GM12878 (cell line): ENCODE data around the gene SPAG6. TPM values are rescaled to one million over a fixed set of nuclear protein-coding genes. Genes with fewer than 3 reads are reported as not detected.

ENCODE experiments used
- ATAC-seq: fragments of 200-7000 bp; cut with Tn5 transposase; 3 replicates; pipeline ENCODE4 v1.9.1; 2020; ENCODE audit warnings: mild to moderate bottlenecking, moderate library complexity
- BruUV-seq: library from RNA; stranded (reverse); fragments of 400-500 nt; replicated peaks from 2 replicates; lab custom pipeline; 2021; lab: Mats Ljungman, UMichigan
- CTCF ChIA-PET: fragments of 300-600 bp; sonication (Branson Sonifier 250); formaldehyde crosslinking; extraction: SDS; loops from one replicate; lab custom pipeline; 2021; ENCODE audit warnings: inconsistent platforms; lab: Yijun Ruan, JAX
- POLR2A ChIA-PET: fragments of 350-600 bp; formaldehyde crosslinking; extraction: SDS; loops from one replicate; lab custom pipeline; 2021; ENCODE audit warnings: inconsistent platforms; lab: Charles Lee
- RAD21 ChIA-PET: fragments of 300-600 bp; sonication (Branson Sonifier 250); formaldehyde crosslinking; loops from one replicate; lab custom pipeline; 2023; ENCODE audit warnings: antibody characterized with exemption; ENCODE audit not compliant: unreplicated experiment; lab: Charles Lee
- SMC1A ChIA-PET: fragments of 300-600 bp; sonication (Branson Sonifier 250); formaldehyde crosslinking; loops from one replicate; lab custom pipeline; 2023; ENCODE audit not compliant: unreplicated experiment, uncharacterized antibody; lab: Charles Lee
- DNase-seq: peaks from one replicate; pipeline ENCODE4 v3.0.0-alpha.2; 2011; ENCODE audit warnings: low read depth, low spot score
- FAIRE-seq: peaks from 3 replicates; lab custom pipeline; 2011; peaks lifted over from hg19 to GRCh38; lab: Jason Lieb, UNC
- H2AFZ ChIP-seq: 2 replicates; pipeline ENCODE4 v1.6.0; 2011; ENCODE audit warnings: low read depth, low read length, control low read depth; ENCODE audit not compliant: control insufficient read depth
- H3K27ac ChIP-seq: 2 replicates; pipeline ENCODE4 v1.5.1; 2011; ENCODE audit warnings: control low read depth; ENCODE audit not compliant: control insufficient read depth, insufficient read depth
- H3K27me3 ChIP-seq, 2 experiments: replicated peaks in 1 of 2; 2 replicates each; pipeline versions ENCODE4 v1.6.0 to v1.6.1; 2011; ENCODE audit warnings: low read length in 1 of 2; ENCODE audit not compliant: control insufficient read depth in 2 of 2, insufficient read depth in 2 of 2
- H3K36me3 ChIP-seq, 2 experiments: 2 replicates each; pipeline ENCODE4 v1.5.1; 2011; ENCODE audit warnings: low read length in 1 of 2; ENCODE audit not compliant: control insufficient read depth in 2 of 2, insufficient read depth in 2 of 2
- H3K4me1 ChIP-seq: 2 replicates; pipeline ENCODE4 v1.6.1; 2011; ENCODE audit warnings: mild to moderate bottlenecking, low read length, moderate library complexity, mixed read lengths; ENCODE audit not compliant: control insufficient read depth, insufficient read depth
- H3K4me2 ChIP-seq: 2 replicates; pipeline ENCODE4 v1.6.0; 2011; ENCODE audit warnings: control low read depth; ENCODE audit not compliant: control insufficient read depth, insufficient read depth
- H3K4me3 ChIP-seq: fragments of 200-600 bp; sonication (generic); 2 replicates; pipeline ENCODE4 v1.5.1; 2016
- H3K79me2 ChIP-seq: 2 replicates; pipeline ENCODE4 v1.6.0; 2011; ENCODE audit warnings: low read length; ENCODE audit not compliant: control insufficient read depth, insufficient read depth
- H3K9ac ChIP-seq: 2 replicates; pipeline ENCODE4 v1.8.0; 2011; ENCODE audit warnings: low read length, control low read depth, mixed read lengths; ENCODE audit not compliant: control insufficient read depth, insufficient read depth
- H3K9me3 ChIP-seq: replicated peaks from 3 replicates; pipeline ENCODE4 v1.5.1; 2011; ENCODE audit warnings: mild to moderate bottlenecking, low read length; ENCODE audit not compliant: control insufficient read depth, insufficient read depth
- H4K20me1 ChIP-seq: 2 replicates; pipeline ENCODE4 v1.6.0; 2011; ENCODE audit not compliant: control insufficient read depth, insufficient read depth
- CBX3 ChIP-seq: fragments of 200-600 bp; sonication (generic); IDR thresholded peaks from 2 replicates; pipeline ENCODE4 v1.6.1; 2016; ENCODE audit warnings: low read depth, borderline replicate concordance
- CHD4 ChIP-seq: fragments of 200-600 bp; sonication (generic); IDR thresholded peaks from 2 replicates; pipeline ENCODE4 v1.6.1; 2016; ENCODE audit warnings: mild to moderate bottlenecking
- EED ChIP-seq: sonication (generic); IDR thresholded peaks from 2 replicates; pipeline ENCODE4 v1.6.1; 2016; ENCODE audit warnings: antibody characterized with exemption, low read depth
- ELK1 ChIP-seq: IDR thresholded peaks from 2 replicates; pipeline ENCODE4 v1.6.1; 2012; ENCODE audit warnings: low read depth, low read length, improper control_type of control experiment
- EP300 ChIP-seq, 2 experiments: fragments of 150-350 bp in 1 of 2; IDR thresholded peaks; 2 replicates each; pipeline ENCODE4 v1.6.1; 2011 to 2012; ENCODE audit warnings: low read depth in 2 of 2, low read length in 2 of 2, borderline replicate concordance in 1 of 2, improper control_type of control experiment in 1 of 2, inconsistent platforms in 1 of 2; ENCODE audit not compliant: control insufficient read depth in 1 of 2
- ETV6 ChIP-seq, 2 experiments: fragments of 450-650 bp in 1 of 2; IDR thresholded peaks in 1 of 2; conservative IDR thresholded peaks in 1 of 2; 2 replicates each; pipeline ENCODE4 v1.6.1; 2014; ENCODE audit warnings: antibody characterized with exemption in 1 of 2, borderline replicate concordance in 1 of 2, low read depth in 1 of 2, mild to moderate bottlenecking in 1 of 2, moderate library complexity in 1 of 2
- HDAC2 ChIP-seq: fragments of 200-600 bp; sonication (generic); IDR thresholded peaks from 2 replicates; pipeline ENCODE4 v1.6.1; 2017
- LARP7 ChIP-seq: fragments of 450-650 bp; IDR thresholded peaks from 2 replicates; pipeline ENCODE4 v1.6.1; 2017; ENCODE audit warnings: mild to moderate bottlenecking
- MTA2 ChIP-seq: fragments of 450-650 bp; IDR thresholded peaks from 2 replicates; pipeline ENCODE4 v1.6.1; 2016; ENCODE audit warnings: low read depth, mild to moderate bottlenecking, moderate library complexity
- NFYB ChIP-seq: IDR thresholded peaks from 2 replicates; pipeline ENCODE4 v1.6.1; 2011; ENCODE audit warnings: low read depth, mild to moderate bottlenecking, low read length, improper control_type of control experiment, moderate library complexity; ENCODE audit not compliant: insufficient read depth
- PML ChIP-seq: IDR thresholded peaks from 2 replicates; pipeline ENCODE4 v1.6.1; 2012; ENCODE audit warnings: low read length, inconsistent platforms
- SPI1 ChIP-seq: IDR thresholded peaks from 2 replicates; pipeline ENCODE4 v1.6.1; 2011; ENCODE audit warnings: low read depth, mild to moderate bottlenecking, low read length, moderate library complexity, borderline replicate concordance; ENCODE audit not compliant: insufficient read depth
- SREBF2 ChIP-seq: IDR thresholded peaks from 2 replicates; pipeline ENCODE4 v1.6.1; 2012; ENCODE audit warnings: mild to moderate bottlenecking, low read length
- SRF ChIP-seq, 2 experiments: IDR thresholded peaks; 2 replicates each; pipeline ENCODE4 v1.6.1; 2011; ENCODE audit warnings: low read depth in 2 of 2, low read length in 2 of 2, mild to moderate bottlenecking in 1 of 2, moderate library complexity in 1 of 2
- TCF7 ChIP-seq: IDR thresholded peaks from 2 replicates; pipeline ENCODE4 v1.6.1; 2014; ENCODE audit warnings: antibody characterized with exemption, borderline replicate concordance
- WRNIP1 ChIP-seq: IDR thresholded peaks from 2 replicates; pipeline ENCODE4 v1.6.1; 2011; ENCODE audit warnings: low read depth, low read length, improper control_type of control experiment, borderline replicate concordance
- YBX1 ChIP-seq: fragments of 450-650 bp; IDR thresholded peaks from 2 replicates; pipeline ENCODE4 v1.6.1; 2016; ENCODE audit warnings: antibody characterized with exemption
- ZNF384 ChIP-seq: IDR thresholded peaks from 2 replicates; pipeline ENCODE4 v1.6.1; 2012; ENCODE audit warnings: low read depth, mild to moderate bottlenecking, low read length, improper control_type of control experiment, borderline replicate concordance
- WGBS: methylation state at CpG from one replicate; pipeline ENCODE4 v1.1.6; 2016; ENCODE audit warnings: low lambda C conversion rate; ENCODE audit not compliant: insufficient replicate concordance, insufficient coverage; ENCODE audit errors: missing lambda C conversion rate; 5-methylcytosine and 5-hydroxymethylcytosine counted together
- in situ Hi-C: fragments of 300-500 bp; cut with MboI; formaldehyde crosslinking; loops from 9 replicates; pipeline ENCODE4 v1.14.3; 2018; ENCODE audit warnings: mixed read lengths
- intact Hi-C: fragments of 100-400 bp; cut with micrococcal nuclease; formaldehyde crosslinking; loops from one replicate; pipeline ENCODE4 v1.14.2; 2022; ENCODE audit not compliant: unreplicated experiment
- polyA plus RNA-seq, 11 experiments: library from polyadenylated mRNA; depleted of rRNA in 4 of 11; unstranded in 6 of 11; stranded (reverse) in 5 of 11; fragments of >200 nt; fragmentation: Nextera tagmentation in 4 of 11; fragmentation: Illumina TruSeq in 1 of 11; extraction: Ambion mirVana in 4 of 11; extraction: Trizol in 1 of 11; gene quantifications; 1 replicate in 1 of 11; 2 replicates in 10 of 11; pipeline versions ENCODE4 v1.2.1 to v1.2.3, GENCODE V29; 2011 to 2016; ENCODE audit warnings: inconsistent platforms in 2 of 11, missing spikeins in 2 of 11, low read depth in 1 of 11
- total RNA-seq, 4 experiments: library from RNA; depleted of rRNA in 3 of 4; stranded (reverse); fragments of >200 nt in 3 of 4; fragmentation: Illumina TruSeq in 1 of 4; extraction: Trizol in 1 of 4; gene quantifications; 2 replicates each; pipeline versions ENCODE4 v1.2.1 to v1.2.3, GENCODE V29; 2013 to 2021

Gene SPAG6
- total and polyA plus RNA-seq, 10 of the 15 experiments (the other 5 are each of a cell fraction or from before 2014, with no cell fraction given): 0.13 to 0.99 (median 0.40) TPM; not detected in 1

GRCh38 chr10:22386503-22386902, 41.2 kb downstream of the SPAG6 start:
- no peak overlapping the region for H3K9ac ChIP-seq
- no peaks in the 10 kb centered on the region for H3K36me3 ChIP-seq
- 100% methylated on average over 1 of the region's 1 CpG for WGBS
- TF ChIP-seq PML (no peak), EP300 (IDR thresholded peaks at IDR 0.05; ENCODE audit: borderline replicate concordance in 1 of 2, control insufficient read depth in 1 of 2, low read depth in 2 of 2, low read length in 2 of 2) (no peak), SPI1 (peak; percentile 27; the same call in 1 of the 2 replicates)
- TF ChIP-seq, all 136 proteins: peak for 1
- ChIA-PET POLR2A (no interaction called here), CTCF (interaction anchor here (0.7 kb wide), 1 partner anchor 1014 kb away, joined by 3 read pairs; no protein-coding TSS in a partner anchor), RAD21 (no interaction called here), SMC1A (interaction anchor here (0.9 to 1.1 kb wide), 2 partner anchors 8 to 12 kb away, joined by 3 read pairs; no protein-coding TSS in a partner anchor)
- no TSS peak for BruUV-seq
- intact Hi-C loops: no loop called here
- ATAC-seq (peak; percentile 25), DNase-seq (no peak), FAIRE-seq (peak; percentile 47)
- in situ Hi-C loops: no loop called here
- no peak overlapping the region for H3K4me2 ChIP-seq
- H3K4me3 ChIP-seq: no peak overlapping the region
- H2AFZ ChIP-seq: no peak overlapping the region
- H3K27ac ChIP-seq: no peak overlapping the region
- no peaks in the 10 kb centered on the region for H3K27me3 ChIP-seq
- no peaks in the 10 kb centered on the region for H3K9me3 ChIP-seq
- no peaks in the 10 kb centered on the region for H3K4me1 ChIP-seq
- H3K79me2 ChIP-seq: no peaks in the 10 kb centered on the region
- no peaks in the 10 kb centered on the region for H4K20me1 ChIP-seq

GRCh38 chr10:22389856-22390589, 44.7 kb downstream of the SPAG6 start:
- intact Hi-C loops: no loop called here
- POLR2A ChIA-PET: no interaction called here
- Histone ChIP-seq H3K4me3 (no peak overlapping the region), H3K9ac (no peak overlapping the region), H2AFZ (no peak overlapping the region), H3K4me1 (no peaks in the 10 kb centered on the region), H3K9me3 (no peaks in the 10 kb centered on the region), H4K20me1 (no peaks in the 10 kb centered on the region), H3K36me3 (no peaks in the 10 kb centered on the region), H3K4me2 (no peak overlapping the region), H3K79me2 (no peaks in the 10 kb centered on the region), H3K27me3 (no peaks in the 10 kb centered on the region), H3K27ac (no peak overlapping the region)
- FAIRE-seq: no peak
- no peak for DNase-seq
- BruUV-seq: no TSS peak
- in situ Hi-C loops: no loop called here
- CTCF ChIA-PET: no interaction called here
- RAD21 ChIA-PET: no interaction called here
- ATAC-seq: no peak
- WGBS: 79% methylated on average over 6 of the region's 6 CpGs
- SMC1A ChIA-PET: interaction anchor here (1.8 kb wide), 1 partner anchor 11 kb away, joined by 8 read pairs; no protein-coding TSS in a partner anchor
- TF ChIP-seq EED (no peak), TCF7 (no peak), WRNIP1 (no peak), LARP7 (no peak), SREBF2 (no peak), ETV6 (conservative IDR thresholded peaks at IDR 0.05 in 1 of 2, IDR thresholded peaks at IDR 0.05 in 1 of 2; ENCODE audit: borderline replicate concordance in 1 of 2, low read depth in 1 of 2) (no peak), CBX3 (no peak), HDAC2 (no peak), YBX1 (no peak), MTA2 (no peak), ELK1 (no peak), SRF (IDR thresholded peaks at IDR 0.05; ENCODE audit: low read depth in 2 of 2, low read length in 2 of 2) (no peak), ZNF384 (no peak), NFYB (no peak), CHD4 (no peak)
